ENCODE data around the gene MTFR1L.

Gene MTFR1L

DNA sequence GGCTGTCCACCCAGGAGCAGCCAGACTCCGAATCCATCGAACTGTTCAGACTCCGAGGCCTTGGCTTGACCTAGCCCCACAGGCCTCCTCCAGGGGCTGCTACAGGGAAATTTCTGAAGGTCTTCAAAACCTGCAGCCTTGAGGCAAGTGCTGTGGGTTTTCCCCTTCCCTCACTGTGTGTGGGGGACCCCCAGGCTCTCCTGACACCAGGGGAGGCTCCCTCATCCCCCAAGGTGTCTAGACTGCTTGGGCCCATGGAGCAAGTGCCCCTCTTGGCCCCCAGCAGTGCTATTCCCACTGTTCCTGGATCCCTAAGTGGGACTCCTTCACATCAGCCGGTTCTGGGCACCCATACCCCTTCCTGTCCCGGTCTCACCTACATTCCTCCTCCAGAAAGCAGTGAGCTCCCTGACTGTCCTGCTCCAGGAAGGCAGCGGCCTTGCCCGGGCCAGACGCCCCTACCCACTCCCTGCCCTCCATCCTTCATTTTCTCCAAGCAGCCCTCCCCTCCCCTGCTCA is 54.9 kb downstream of the MTFR1L start:
- Mint-ChIP-seq H3K9me3 (no peaks in the 10 kb centered on the region), H3K36me3 (ENCODE audit: low read depth) (no peaks in the 10 kb centered on the region), H3K27me3 (ENCODE audit: low read depth, poor library complexity) (peaks cover 14% of the 10 kb centered on the region), H3K4me3 (peak overlapping the region; percentile 89), H3K4me1 (peaks cover 48% of the 10 kb centered on the region), H3K27ac (peak overlapping the region; percentile 86)
- DNase-seq: no peak
- TF ChIP-seq, protein P1, sequence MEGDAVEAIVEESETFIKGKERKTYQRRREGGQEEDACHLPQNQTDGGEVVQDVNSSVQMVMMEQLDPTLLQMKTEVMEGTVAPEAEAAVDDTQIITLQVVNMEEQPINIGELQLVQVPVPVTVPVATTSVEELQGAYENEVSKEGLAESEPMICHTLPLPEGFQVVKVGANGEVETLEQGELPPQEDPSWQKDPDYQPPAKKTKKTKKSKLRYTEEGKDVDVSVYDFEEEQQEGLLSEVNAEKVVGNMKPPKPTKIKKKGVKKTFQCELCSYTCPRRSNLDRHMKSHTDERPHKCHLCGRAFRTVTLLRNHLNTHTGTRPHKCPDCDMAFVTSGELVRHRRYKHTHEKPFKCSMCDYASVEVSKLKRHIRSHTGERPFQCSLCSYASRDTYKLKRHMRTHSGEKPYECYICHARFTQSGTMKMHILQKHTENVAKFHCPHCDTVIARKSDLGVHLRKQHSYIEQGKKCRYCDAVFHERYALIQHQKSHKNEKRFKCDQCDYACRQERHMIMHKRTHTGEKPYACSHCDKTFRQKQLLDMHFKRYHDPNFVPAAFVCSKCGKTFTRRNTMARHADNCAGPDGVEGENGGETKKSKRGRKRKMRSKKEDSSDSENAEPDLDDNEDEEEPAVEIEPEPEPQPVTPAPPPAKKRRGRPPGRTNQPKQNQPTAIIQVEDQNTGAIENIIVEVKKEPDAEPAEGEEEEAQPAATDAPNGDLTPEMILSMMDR (IDR thresholded peaks at IDR 0.05): no peak

DNA sequence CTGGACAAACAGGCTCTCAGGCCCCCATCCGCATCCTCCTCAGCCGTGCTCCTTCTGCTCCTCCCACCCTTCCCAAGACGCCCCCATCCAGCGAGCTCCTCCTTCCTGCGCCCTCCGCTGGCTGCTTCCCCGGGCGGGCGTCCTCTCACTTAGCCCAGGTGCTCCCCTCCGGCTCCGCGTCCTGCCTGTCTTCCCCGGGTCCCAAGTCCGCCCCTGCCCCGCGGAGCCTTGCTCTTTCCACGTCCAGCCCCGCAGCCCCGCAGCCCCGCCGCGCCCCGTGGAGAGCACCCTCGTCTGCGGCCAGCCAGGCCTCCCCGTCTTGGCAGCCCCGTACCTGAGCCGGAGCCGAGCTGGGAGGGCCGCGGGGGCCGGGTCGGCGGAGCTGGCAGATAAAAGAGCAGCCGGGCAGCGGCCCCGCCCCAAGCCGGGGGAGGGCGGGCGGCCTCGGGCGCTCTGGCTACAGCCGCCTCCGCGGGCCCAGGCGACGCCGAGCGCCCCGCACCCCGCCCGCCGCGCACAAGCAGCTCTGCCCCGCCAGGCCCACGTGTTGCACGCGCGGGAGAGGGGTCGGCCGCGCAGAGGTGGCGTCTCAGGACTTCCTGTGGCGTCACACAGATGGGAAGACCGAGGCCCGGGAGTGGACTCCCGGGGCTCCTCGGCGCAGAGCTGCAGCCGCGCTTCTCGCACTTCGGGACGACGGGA is 55.6 kb downstream of the MTFR1L start, which contains the start of gene PAQR7:
Gene PAQR7, minus strand, starts transcription at position 555 of the 702 bp plus-strand sequence. CDS start 11,869 bp downstream, outside the sequence.
- DNase-seq: peak; percentile 83
- TF ChIP-seq, protein P1 (IDR thresholded peaks at IDR 0.05): no peak

DNA sequence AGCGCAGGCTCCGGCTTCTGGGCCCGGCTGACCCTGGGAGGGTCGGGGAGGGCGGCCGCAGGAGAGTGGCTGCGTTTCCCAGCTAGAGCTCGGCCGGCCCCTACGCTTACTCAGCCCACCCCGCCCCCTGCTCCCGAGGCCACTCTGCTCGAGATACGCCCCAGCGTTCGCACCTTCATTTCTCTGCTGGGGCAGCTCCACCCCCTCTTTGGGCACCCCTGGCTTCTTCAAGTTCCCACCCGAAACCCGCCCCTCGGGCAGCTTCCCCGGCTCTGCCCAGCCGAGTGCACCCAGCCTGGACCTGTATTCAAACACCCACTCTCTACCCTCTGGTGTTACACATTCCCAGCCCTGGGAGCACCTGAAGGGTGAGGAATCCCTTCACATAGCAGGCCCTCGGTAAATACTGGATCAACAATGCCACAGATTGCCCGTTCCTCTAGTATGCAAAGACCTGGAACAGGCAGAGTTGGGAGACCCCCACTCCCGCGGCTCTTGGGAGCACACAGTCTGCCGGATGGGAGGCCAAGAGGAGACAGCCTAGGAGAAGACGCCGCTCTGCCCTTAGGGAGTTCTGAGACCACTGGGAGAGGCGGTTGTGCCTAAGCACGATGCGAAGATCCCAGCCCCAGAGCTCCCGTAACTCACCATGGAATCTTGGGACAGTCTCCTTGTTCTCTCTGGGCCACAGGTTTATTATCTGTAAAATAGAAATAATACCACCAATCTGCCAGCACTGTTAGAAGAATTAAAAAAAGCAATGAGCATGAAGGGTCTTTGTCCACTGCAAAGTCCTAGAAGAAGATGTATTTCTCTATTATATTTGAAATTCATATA is 56.3 kb downstream of the MTFR1L start:
- no peak for DNase-seq
- Mint-ChIP-seq H3K4me1 (peaks cover 47% of the 10 kb centered on the region), H3K27me3 (ENCODE audit: low read depth, poor library complexity) (peaks cover 18% of the 10 kb centered on the region), H3K36me3 (ENCODE audit: low read depth) (no peaks in the 10 kb centered on the region), H3K4me3 (peak overlapping the region; percentile 81), H3K27ac (peak overlapping the region; percentile 80), H3K9me3 (no peaks in the 10 kb centered on the region)
- TF ChIP-seq, protein P1 (IDR thresholded peaks at IDR 0.05): no peak

More for the DNA sequence above, 55.6 kb downstream of the MTFR1L start, which contains the start of gene PAQR7:
- Mint-ChIP-seq H3K27ac (peak within 1 kb of the TSS; percentile 86), H3K27me3 (ENCODE audit: low read depth, poor library complexity) (peaks cover 15% of the 10 kb centered on the region), H3K4me3 (peak within 1 kb of the TSS; percentile 89), H3K36me3 (ENCODE audit: low read depth) (no peaks in the 10 kb centered on the region), H3K9me3 (no peaks in the 10 kb centered on the region), H3K4me1 (peaks cover 52% of the 10 kb centered on the region)

DNA sequence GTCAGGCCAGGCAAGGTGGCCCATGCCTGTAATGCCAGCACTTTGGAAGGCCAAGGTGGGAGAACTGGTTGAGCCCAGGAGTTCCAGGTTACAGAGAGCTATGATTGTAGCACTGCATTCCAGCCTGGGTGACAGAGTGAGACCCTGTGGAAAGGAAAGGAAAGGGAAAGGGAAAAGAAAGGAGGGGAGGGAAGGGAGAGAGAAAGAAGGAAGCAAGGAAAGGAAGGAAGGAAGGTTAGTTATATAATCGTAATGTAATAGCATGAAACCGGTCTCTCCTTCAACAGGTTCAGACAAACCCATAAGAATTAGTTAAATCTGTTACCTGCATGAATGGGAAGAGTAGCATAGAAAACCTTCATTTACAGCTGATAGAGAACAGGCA is 56.9 kb downstream of the MTFR1L start:
- Mint-ChIP-seq H3K27me3 (ENCODE audit: low read depth, poor library complexity) (peaks cover 21% of the 10 kb centered on the region), H3K4me1 (peaks cover 41% of the 10 kb centered on the region), H3K36me3 (ENCODE audit: low read depth) (no peaks in the 10 kb centered on the region), H3K27ac (no peak overlapping the region), H3K4me3 (peak overlapping the region; percentile 81), H3K9me3 (no peaks in the 10 kb centered on the region)
- no peak for DNase-seq
- TF ChIP-seq, protein P1 (IDR thresholded peaks at IDR 0.05): no peak

DNA sequence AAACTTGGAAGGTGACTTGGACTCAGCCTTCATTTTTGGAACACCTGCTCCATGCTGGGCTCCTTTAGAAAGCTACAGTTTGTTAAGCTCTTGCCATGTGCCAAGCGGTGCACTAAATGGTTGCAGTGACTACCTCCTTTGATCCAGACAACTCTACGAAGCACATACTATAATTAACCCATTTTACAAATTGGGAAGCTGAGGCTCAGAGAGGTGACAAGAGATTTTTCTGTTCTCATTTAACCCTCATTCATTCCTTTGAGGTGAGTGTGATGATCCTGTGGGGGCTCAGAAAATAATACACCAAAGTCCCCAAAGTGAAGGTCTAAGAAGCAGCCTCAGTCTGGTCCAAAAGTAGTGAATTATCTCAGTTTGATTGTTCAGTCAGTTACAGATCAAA is 57.4 kb downstream of the MTFR1L start:
- Mint-ChIP-seq H3K9me3 (no peaks in the 10 kb centered on the region), H3K27me3 (ENCODE audit: low read depth, poor library complexity) (peaks cover 21% of the 10 kb centered on the region), H3K4me3 (no peak overlapping the region), H3K36me3 (ENCODE audit: low read depth) (no peaks in the 10 kb centered on the region), H3K4me1 (peaks cover 39% of the 10 kb centered on the region), H3K27ac (no peak overlapping the region)
- DNase-seq: no peak
- TF ChIP-seq, protein P1 (IDR thresholded peaks at IDR 0.05): no peak
